Loucy (cell line): ENCODE measurements around the gene STIM1.

Experiments
- H2AFZ ChIP-seq: fragments of 200-600 bp; sonication (generic); 2 replicates; pipeline ENCODE4 v1.6.0; 2016; ENCODE audit warnings: antibody characterized with exemption, mild to moderate bottlenecking, low read length, moderate library complexity
- H3F3A ChIP-seq: fragments of 200-600 bp; 2 replicates; pipeline ENCODE4 v1.6.0; 2016; ENCODE audit warnings: antibody characterized with exemption, low read depth, mild to moderate bottlenecking
- H3K27me3 ChIP-seq: fragments of 200-600 bp; sonication (generic); 2 replicates; pipeline ENCODE4 v1.6.1; 2014; ENCODE audit warnings: low read length, mild to moderate bottlenecking; ENCODE audit not compliant: insufficient read depth, poor library complexity, severe bottlenecking
- H3K36me3 ChIP-seq: fragments of 200-600 bp; sonication (generic); 2 replicates; pipeline ENCODE4 v1.6.1; 2016; ENCODE audit warnings: low read length; ENCODE audit not compliant: insufficient read depth
- H3K4me1 ChIP-seq: fragments of 200-600 bp; sonication (generic); 2 replicates; pipeline ENCODE4 v1.5.1; 2014; ENCODE audit warnings: low read length, mild to moderate bottlenecking; ENCODE audit not compliant: insufficient read depth, poor library complexity, severe bottlenecking
- H3K4me2 ChIP-seq: fragments of 200-600 bp; sonication (generic); 2 replicates; pipeline ENCODE4 v1.6.0; 2014; ENCODE audit warnings: antibody characterized with exemption, low read length, low read depth, mild to moderate bottlenecking; ENCODE audit not compliant: poor library complexity, severe bottlenecking
- H3K4me3 ChIP-seq: fragments of 200-600 bp; sonication (generic); 2 replicates; pipeline ENCODE4 v1.5.1; 2014; ENCODE audit warnings: low read length, mild to moderate bottlenecking, mixed read lengths; ENCODE audit not compliant: poor library complexity, severe bottlenecking
- H3K79me2 ChIP-seq: fragments of 200-600 bp; sonication (generic); 2 replicates; pipeline ENCODE4 v1.6.1; 2014; ENCODE audit warnings: low read length; ENCODE audit not compliant: insufficient read depth
- H3K9ac ChIP-seq: fragments of 200-600 bp; sonication (generic); 2 replicates; pipeline ENCODE4 v1.6.0; 2014; ENCODE audit warnings: mild to moderate bottlenecking, low read depth, low read length, moderate library complexity; ENCODE audit not compliant: poor library complexity, severe bottlenecking
- H3K9me2 ChIP-seq: fragments of 200-600 bp; sonication (generic); replicated peaks from 2 replicates; pipeline ENCODE4 v1.6.1; 2016; ENCODE audit warnings: low read depth, low read length, mixed read lengths
- H3K9me3 ChIP-seq: fragments of 200-600 bp; sonication (generic); 2 replicates; pipeline ENCODE4 v1.6.1; 2014; ENCODE audit warnings: mild to moderate bottlenecking, antibody characterized with exemption, low read length, low read depth; ENCODE audit not compliant: insufficient read depth
- H4K20me1 ChIP-seq: fragments of 200-600 bp; sonication (generic); 2 replicates; pipeline ENCODE4 v1.6.0; 2014; ENCODE audit warnings: antibody characterized with exemption, low read length, mild to moderate bottlenecking; ENCODE audit not compliant: insufficient read depth, poor library complexity, severe bottlenecking
- EZH2phosphoT487 ChIP-seq: fragments of 200-600 bp; IDR thresholded peaks from 2 replicates; pipeline ENCODE4 v1.6.1; 2018; ENCODE audit warnings: antibody characterized with exemption, mild to moderate bottlenecking, moderate library complexity, borderline replicate concordance
- TF ChIP-seq, protein P1 (sequence below): fragments of 200-600 bp; sonication (generic); conservative IDR thresholded peaks from 2 replicates; pipeline ENCODE4 v1.5.1; 2014; ENCODE audit warnings: mild to moderate bottlenecking, antibody characterized with exemption, low read length

STIM1 gene

GRCh38 chr11:4098026-4098621, 242.7 kb downstream of the STIM1 start:
- Histone ChIP-seq H3K4me1 (peaks cover 56% of the 10 kb centered on the region), H3K9ac (peak overlapping the region; percentile 53), H3K9me2 (no peaks in the 10 kb centered on the region), H3K4me3 (peak overlapping the region; percentile 87), H4K20me1 (peaks cover 40% of the 10 kb centered on the region), H3F3A (no peaks in the 10 kb centered on the region), H3K9me3 (no peaks in the 10 kb centered on the region), H3K4me2 (peak overlapping the region; percentile 93), H2AFZ (no peak overlapping the region), H3K36me3 (peaks cover 12% of the 10 kb centered on the region; the same call in 1 of the 2 replicates), H3K27me3 (no peaks in the 10 kb centered on the region), H3K79me2 (peaks cover 87% of the 10 kb centered on the region)
- TF ChIP-seq, protein P1, sequence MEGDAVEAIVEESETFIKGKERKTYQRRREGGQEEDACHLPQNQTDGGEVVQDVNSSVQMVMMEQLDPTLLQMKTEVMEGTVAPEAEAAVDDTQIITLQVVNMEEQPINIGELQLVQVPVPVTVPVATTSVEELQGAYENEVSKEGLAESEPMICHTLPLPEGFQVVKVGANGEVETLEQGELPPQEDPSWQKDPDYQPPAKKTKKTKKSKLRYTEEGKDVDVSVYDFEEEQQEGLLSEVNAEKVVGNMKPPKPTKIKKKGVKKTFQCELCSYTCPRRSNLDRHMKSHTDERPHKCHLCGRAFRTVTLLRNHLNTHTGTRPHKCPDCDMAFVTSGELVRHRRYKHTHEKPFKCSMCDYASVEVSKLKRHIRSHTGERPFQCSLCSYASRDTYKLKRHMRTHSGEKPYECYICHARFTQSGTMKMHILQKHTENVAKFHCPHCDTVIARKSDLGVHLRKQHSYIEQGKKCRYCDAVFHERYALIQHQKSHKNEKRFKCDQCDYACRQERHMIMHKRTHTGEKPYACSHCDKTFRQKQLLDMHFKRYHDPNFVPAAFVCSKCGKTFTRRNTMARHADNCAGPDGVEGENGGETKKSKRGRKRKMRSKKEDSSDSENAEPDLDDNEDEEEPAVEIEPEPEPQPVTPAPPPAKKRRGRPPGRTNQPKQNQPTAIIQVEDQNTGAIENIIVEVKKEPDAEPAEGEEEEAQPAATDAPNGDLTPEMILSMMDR: no peak
- no peak for TF ChIP-seq EZH2phosphoT487

- H2AFZ ChIP-seq: no peak overlapping the region
- no peaks in the 10 kb centered on the region for H3K9me2 ChIP-seq
- peaks cover 49% of the 10 kb centered on the region for H3K36me3 ChIP-seq
- H4K20me1 ChIP-seq: peaks cover 40% of the 10 kb centered on the region
- H3K79me2 ChIP-seq: peaks cover 85% of the 10 kb centered on the region
- TF ChIP-seq, protein P1: no peak
- peak overlapping the region; percentile 13 for H3K4me3 ChIP-seq
- peak overlapping the region; percentile 52 for H3K4me2 ChIP-seq
- no peak overlapping the region for H3K9ac ChIP-seq
- no peaks in the 10 kb centered on the region for H3K9me3 ChIP-seq
- peaks cover 53% of the 10 kb centered on the region for H3K4me1 ChIP-seq
- no peaks in the 10 kb centered on the region for H3K27me3 ChIP-seq
- H3F3A ChIP-seq: no peaks in the 10 kb centered on the region
Observed at GRCh38 chr11:4102711-4103110, 247.2 kb downstream of the STIM1 start.

- no peak for TF ChIP-seq EZH2phosphoT487
- TF ChIP-seq, protein P1: no peak
- Histone ChIP-seq H3K79me2 (peaks cover 79% of the 10 kb centered on the region), H3F3A (no peaks in the 10 kb centered on the region), H3K4me1 (peaks cover 52% of the 10 kb centered on the region), H3K9ac (no peak overlapping the region), H2AFZ (no peak overlapping the region), H3K9me3 (no peaks in the 10 kb centered on the region), H3K36me3 (peaks cover 53% of the 10 kb centered on the region), H3K27me3 (no peaks in the 10 kb centered on the region), H3K9me2 (no peaks in the 10 kb centered on the region), H4K20me1 (peaks cover 35% of the 10 kb centered on the region), H3K4me3 (no peak overlapping the region), H3K4me2 (peak overlapping the region; percentile 52)
Observed at GRCh38 chr11:4103269-4103668, 247.8 kb downstream of the STIM1 start.
